Large intestine (tissue), 3 donors: ENCODE results near the gene AMBRA1. TPM values are rescaled to one million over a fixed set of nuclear protein-coding genes. Genes with fewer than 3 reads are reported as not detected.

Source experiments
- DNase-seq, 2 donors: peaks; one replicate each; pipeline versions ENCODE4 v3.0.0 to v3.0.0-alpha.2; 2013
- H3K27ac ChIP-seq: one replicate; pipeline ENCODE4 v1.5.1; 2013; ENCODE audit warnings: low read length
- H3K27me3 ChIP-seq: 2 replicates; pipeline ENCODE4 v1.6.1; 2013; ENCODE audit warnings: low read length; ENCODE audit not compliant: control insufficient read depth, insufficient read depth
- H3K36me3 ChIP-seq: 2 replicates; pipeline ENCODE4 v1.6.1; 2013; ENCODE audit warnings: low read length; ENCODE audit not compliant: control insufficient read depth, insufficient read depth
- H3K4me1 ChIP-seq: one replicate; pipeline ENCODE4 v1.6.1; 2013; ENCODE audit warnings: low read length; ENCODE audit not compliant: control insufficient read depth, insufficient read depth
- H3K4me3 ChIP-seq: one replicate; pipeline ENCODE4 v1.5.1; 2013; ENCODE audit warnings: low read length
- H3K9me3 ChIP-seq: one replicate; pipeline ENCODE4 v1.6.1; 2013; ENCODE audit warnings: mild to moderate bottlenecking, low read depth, low read length, moderate library complexity; ENCODE audit not compliant: control insufficient read depth
- WGBS: methylation state at CpG from one replicate; pipeline ENCODE4 v1.1.5; 2013; ENCODE audit warnings: low lambda C conversion rate; ENCODE audit not compliant: insufficient coverage; 5-methylcytosine and 5-hydroxymethylcytosine counted together
- polyA plus RNA-seq: library from polyadenylated mRNA; unstranded; fragments of 120-200 nt; gene quantifications from one replicate; pipeline ENCODE4 v1.2.1, GENCODE V29; 2013

Gene AMBRA1
- polyA plus RNA-seq, 1 donor = 20.2 TPM

DNA sequence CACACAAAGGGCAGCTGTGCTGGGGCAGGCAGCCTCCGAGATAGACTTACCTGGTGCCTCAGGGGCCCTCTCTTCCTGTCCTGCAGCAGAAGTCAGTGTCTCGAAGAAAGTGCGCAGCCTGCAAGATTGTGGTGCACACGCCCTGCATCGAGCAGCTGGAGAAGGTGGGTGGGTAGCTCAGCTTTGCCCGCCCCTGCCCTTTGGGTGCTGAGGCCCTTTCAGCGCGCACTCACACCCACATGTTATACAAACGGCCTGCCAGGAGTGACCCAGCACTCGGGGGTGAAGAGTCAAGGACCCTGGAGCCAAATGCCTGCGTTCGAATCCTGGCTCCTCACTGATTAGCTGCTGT lies 225.9 kb downstream of the AMBRA1 start:
- DNase-seq = no peak
- Histone ChIP-seq H3K27ac (no peak overlapping the region), H3K4me3 (no peak overlapping the region), H3K9me3 (no peaks in the 10 kb centered on the region), H3K27me3 (no peaks in the 10 kb centered on the region), H3K4me1 (peaks cover 9% of the 10 kb centered on the region), H3K36me3 (peaks cover 37% of the 10 kb centered on the region)
- WGBS = no CpG with 5 or more reads among the region's 12 CpGs

DNA sequence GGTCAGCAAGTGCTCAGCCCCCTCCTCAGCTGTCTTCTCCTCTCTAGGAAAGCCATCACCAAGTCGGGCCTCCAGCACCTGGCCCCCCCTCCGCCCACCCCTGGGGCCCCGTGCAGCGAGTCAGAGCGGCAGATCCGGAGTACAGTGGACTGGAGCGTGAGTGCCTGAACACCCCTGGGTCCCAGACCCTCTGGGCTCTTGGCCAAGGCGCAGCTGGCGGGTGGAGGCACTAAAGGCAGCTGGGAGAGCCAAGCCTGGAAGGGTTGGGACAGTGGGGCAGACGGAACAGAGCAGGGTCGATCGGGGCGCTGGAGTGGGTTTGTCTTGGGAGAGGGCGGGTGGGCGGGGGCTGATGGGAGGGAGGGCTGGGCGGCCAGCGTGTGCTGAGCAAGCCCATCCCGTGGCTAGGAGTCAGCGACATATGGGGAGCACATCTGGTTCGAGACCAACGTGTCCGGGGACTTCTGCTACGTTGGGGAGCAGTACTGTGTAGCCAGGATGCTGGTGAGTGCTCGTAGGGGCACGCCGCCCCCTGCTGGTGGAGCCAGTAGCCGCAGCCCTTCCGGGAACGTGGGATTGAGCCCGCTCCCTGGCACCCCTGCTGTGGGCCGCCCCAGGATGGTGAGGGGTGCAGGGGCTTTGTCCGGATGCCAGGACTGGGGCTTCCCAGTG lies 226.4 kb downstream of the AMBRA1 start:
- WGBS = no CpG with 5 or more reads among the region's 32 CpGs
- Histone ChIP-seq H3K27me3 (no peaks in the 10 kb centered on the region), H3K4me3 (no peak overlapping the region), H3K36me3 (peaks cover 34% of the 10 kb centered on the region), H3K27ac (no peak overlapping the region), H3K9me3 (no peaks in the 10 kb centered on the region), H3K4me1 (peaks cover 9% of the 10 kb centered on the region)
- DNase-seq = no peak

DNA sequence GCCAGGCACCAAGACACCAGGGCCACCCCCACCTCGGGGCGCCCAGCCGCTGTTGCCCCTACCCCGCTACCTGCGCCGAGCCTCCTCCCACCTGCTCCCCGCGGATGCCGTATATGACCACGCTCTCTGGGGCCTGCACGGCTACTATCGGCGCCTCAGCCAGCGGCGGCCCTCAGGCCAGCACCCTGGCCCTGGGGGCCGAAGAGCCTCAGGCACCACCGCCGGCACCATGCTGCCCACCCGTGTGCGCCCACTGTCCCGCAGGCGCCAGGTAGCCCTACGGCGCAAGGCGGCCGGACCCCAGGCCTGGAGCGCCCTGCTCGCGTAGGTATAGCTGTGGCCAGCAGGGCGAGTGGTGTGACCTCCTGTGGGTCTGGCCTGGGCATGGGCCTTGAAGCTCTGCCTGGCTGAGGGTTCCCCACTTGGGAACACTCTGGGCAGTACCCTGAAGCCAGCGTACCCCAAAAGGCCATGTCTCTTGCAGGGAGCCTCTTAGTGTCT lies 227.1 kb downstream of the AMBRA1 start:
- no peak for DNase-seq
- H3K4me1 ChIP-seq = peaks cover 12% of the 10 kb centered on the region
- no peaks in the 10 kb centered on the region for H3K9me3 ChIP-seq
- peaks cover 32% of the 10 kb centered on the region for H3K36me3 ChIP-seq
- H3K27ac ChIP-seq = no peak overlapping the region
- no peak overlapping the region for H3K4me3 ChIP-seq
- no CpG with 5 or more reads among the region's 31 CpGs for WGBS
- no peaks in the 10 kb centered on the region for H3K27me3 ChIP-seq

DNA sequence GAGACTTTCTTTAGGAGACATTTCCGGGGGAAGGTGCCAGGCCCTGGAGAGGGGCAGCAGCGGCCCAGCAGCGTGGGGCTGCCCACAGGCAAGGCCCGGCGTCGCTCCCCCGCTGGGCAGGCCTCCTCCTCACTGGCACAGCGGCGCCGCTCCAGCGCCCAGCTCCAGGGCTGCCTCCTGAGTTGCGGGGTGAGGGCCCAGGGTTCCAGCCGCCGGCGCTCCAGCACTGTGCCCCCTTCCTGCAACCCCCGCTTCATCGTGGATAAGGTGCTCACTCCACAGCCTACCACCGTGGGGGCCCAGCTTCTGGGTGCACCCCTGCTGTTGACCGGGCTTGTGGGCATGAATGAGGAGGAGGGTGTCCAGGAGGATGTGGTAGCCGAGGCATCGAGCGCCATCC lies 227.6 kb downstream of the AMBRA1 start:
- no peaks in the 10 kb centered on the region for H3K9me3 ChIP-seq
- no CpG with 5 or more reads among the region's 22 CpGs for WGBS
- DNase-seq = no peak
- no peak overlapping the region for H3K27ac ChIP-seq
- H3K27me3 ChIP-seq = no peaks in the 10 kb centered on the region
- H3K4me1 ChIP-seq = peaks cover 17% of the 10 kb centered on the region
- H3K4me3 ChIP-seq = no peak overlapping the region
- H3K36me3 ChIP-seq = peaks cover 27% of the 10 kb centered on the region

DNA sequence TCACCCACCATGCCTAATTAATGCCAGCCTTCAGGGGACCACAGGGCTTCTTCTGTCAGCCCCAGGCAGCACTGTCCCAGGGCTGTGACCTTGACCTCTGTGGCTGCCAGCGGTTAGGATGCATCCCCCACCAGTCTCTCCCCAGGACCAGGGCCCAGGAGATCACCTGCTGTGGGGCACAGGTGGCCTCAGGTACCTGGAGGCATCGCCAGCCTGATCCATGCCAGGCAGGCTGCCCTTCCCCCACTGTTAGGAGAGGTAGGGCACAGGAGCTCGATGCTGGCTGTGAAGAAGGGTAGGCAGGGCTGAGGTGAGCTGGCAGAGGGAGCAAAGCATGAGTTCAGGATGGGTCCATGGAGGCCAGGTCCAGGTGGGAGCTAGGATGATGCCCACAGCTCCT lies 229.0 kb downstream of the AMBRA1 start:
- peaks cover 19% of the 10 kb centered on the region for H3K4me1 ChIP-seq
- no peak overlapping the region for H3K27ac ChIP-seq
- H3K27me3 ChIP-seq = no peaks in the 10 kb centered on the region
- H3K9me3 ChIP-seq = no peaks in the 10 kb centered on the region
- H3K4me3 ChIP-seq = no peak overlapping the region
- H3K36me3 ChIP-seq = peaks cover 16% of the 10 kb centered on the region
- DNase-seq = no peak
- no CpG with 5 or more reads among the region's 3 CpGs for WGBS

DNA sequence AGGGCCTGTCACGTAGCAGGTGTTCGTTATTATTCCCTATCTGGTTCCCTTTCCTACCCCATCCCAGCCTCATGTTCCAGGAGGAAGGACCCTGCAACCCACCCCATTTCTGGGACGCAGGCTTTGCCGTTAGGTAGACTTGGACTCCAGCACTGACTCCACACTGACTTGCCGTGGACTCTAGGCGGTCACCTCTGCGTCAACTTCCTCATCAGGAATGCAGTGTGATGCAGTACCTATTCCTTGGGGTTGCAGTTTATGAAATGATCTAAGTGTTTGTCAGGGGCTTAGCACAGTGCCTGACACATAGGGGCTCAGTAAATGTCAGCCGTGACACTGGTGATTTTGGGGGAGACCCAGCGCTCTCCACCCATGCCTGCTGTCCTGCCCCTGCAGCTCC lies 229.8 kb downstream of the AMBRA1 start:
- DNase-seq = no peak
- Histone ChIP-seq H3K36me3 (peaks cover 14% of the 10 kb centered on the region), H3K27ac (no peak overlapping the region), H3K27me3 (no peaks in the 10 kb centered on the region), H3K4me3 (no peak overlapping the region), H3K4me1 (peaks cover 16% of the 10 kb centered on the region), H3K9me3 (no peaks in the 10 kb centered on the region)
- no CpG with 5 or more reads among the region's 9 CpGs for WGBS

DNA sequence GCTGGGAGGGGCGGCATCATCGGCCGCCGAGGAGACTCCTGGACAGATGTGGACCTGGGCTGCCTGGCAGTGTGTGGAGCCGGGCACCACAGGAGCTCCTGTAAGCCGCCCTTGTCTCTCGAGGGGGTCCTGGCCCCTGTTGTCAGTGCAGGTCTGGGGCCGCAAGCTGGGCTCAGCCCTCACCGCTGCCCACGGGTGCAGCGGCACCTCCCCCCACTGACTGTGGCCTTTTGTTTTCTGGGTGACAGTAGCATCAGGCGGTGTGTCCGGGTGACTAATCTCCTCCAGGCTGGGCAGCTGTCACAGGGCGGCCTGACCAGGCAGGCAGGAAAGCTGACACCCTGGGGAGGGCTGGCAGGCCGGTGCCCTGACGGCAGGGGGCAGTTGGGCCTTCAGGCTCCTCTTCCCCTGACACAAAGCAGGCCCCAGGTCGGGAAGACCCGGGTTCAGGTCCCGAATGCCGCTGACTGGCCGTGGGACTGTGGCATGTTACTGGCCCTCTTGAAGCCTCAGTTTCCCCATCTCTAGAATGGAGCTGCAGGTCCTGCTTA lies 230.3 kb downstream of the AMBRA1 start:
- H3K9me3 ChIP-seq = no peaks in the 10 kb centered on the region
- peaks cover 12% of the 10 kb centered on the region for H3K36me3 ChIP-seq
- H3K4me3 ChIP-seq = no peak overlapping the region
- peaks cover 16% of the 10 kb centered on the region for H3K4me1 ChIP-seq
- no peaks in the 10 kb centered on the region for H3K27me3 ChIP-seq
- WGBS = no CpG with 5 or more reads among the region's 21 CpGs
- DNase-seq = no peak
- no peak overlapping the region for H3K27ac ChIP-seq

DNA sequence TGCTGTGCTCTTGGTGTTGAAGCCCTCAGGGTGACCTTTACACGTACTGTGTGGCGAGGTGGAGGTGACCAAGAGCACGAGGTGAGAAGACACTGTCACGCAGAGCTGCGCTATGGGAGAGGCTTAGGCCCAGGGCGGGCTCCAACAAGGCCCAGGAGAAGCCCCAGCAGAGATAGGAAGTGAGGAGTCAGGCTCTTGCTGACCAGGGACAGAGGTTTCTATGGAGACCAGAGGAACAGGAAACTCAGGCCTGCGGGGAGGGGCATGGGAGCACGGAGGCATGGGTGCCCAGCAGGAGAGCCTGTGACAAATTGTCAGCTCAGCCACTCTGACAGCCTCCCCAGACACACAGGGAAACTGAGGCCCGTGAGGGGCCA lies 230.8 kb downstream of the AMBRA1 start:
- no peak overlapping the region for H3K4me3 ChIP-seq
- no peaks in the 10 kb centered on the region for H3K27me3 ChIP-seq
- no CpG with 5 or more reads among the region's 9 CpGs for WGBS
- peaks cover 16% of the 10 kb centered on the region for H3K4me1 ChIP-seq
- no peak overlapping the region for H3K27ac ChIP-seq
- no peaks in the 10 kb centered on the region for H3K9me3 ChIP-seq
- peaks cover 7% of the 10 kb centered on the region for H3K36me3 ChIP-seq
- DNase-seq = no peak

DNA sequence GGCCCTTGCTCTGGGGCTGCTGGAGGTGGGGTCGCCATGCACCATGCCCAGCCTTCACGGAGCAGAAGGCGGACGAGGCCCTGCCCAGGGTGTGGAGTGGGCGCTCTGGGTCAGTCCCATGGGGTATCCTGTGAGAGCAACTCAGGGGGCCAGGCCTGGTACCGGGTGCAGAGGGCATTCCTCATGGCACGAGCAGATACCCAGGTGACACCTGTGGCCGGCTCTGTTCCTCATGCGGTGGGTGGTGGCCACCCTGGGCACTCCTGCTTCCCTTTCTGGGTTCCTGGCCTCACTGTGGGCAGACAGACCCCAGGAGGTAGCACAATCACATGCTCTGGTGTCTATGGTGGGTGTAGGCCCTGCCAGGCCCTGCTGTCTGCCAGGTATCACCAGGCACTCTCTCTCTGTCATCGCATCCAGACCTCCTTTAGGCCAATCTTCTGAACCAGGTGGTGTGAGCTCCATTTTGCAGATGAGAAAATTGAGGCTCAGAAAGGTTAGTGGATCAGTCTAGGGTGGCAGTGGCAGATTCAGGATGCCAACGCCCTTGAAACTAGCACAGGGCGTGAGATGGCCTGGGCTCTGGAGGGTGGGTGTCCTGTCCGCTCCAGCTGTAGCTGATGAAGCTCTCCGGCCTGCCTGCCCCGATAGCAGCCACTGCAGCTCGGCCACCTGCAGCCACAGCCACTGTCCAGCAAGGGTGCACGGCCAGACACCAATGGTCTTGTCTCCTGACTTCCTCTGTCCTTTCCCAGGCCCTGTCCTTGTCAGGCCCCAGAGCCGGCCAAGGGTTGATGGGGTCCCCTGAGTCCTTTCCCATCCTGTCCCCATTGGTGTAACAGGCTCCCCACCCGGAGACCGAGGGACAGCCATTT lies 231.4 kb downstream of the AMBRA1 start:
- no CpG with 5 or more reads among the region's 20 CpGs for WGBS
- no peaks in the 10 kb centered on the region for H3K27me3 ChIP-seq
- peaks cover 16% of the 10 kb centered on the region for H3K4me1 ChIP-seq
- no peak overlapping the region for H3K27ac ChIP-seq
- H3K4me3 ChIP-seq = peak overlapping the region; percentile 18
- H3K9me3 ChIP-seq = no peaks in the 10 kb centered on the region
- peaks cover 4% of the 10 kb centered on the region for H3K36me3 ChIP-seq
- no peak for DNase-seq

DNA sequence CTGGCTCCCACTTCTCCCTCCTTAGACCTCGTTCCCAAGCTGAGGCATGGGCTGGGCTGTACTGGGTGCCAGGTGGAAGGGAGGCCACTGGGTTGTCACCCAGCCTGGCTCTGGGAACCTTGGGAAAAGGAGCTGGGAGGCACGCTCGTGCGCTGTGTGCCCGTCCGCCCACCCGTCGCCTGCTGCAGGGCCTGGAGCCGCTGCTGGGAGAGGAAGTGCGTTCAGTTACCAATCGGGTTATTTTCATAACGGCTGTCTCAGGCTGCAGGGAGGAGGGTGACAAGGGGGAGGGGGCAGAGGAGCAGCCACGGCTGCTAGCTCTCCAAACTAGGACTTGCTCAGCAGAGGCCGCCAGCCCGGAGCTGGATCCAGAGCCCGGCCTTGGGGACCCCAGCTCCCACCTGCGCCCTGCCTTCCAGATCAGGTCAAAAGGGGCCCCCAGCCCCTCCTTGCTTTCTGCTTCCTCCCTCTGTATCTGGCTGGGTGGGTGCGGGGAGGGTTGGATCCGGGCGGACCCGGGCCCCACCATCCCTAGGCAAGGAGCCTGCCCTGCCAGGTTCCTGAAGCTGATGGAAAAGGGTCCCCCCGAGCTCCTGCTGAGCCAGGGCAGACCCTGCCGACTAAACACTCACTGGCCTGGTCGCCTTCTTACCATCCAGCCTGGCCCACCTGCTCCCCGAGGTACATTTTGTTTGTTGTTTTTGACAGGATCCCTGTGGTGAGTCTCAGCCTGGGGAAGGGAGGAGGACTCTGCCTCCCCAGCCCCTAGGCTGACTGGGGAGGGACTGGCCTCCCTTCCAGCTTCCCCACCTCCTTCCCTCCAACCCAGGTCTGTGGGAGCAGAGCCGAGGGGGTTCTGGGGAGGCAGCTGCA lies 232.3 kb downstream of the AMBRA1 start:
- Histone ChIP-seq H3K27me3 (no peaks in the 10 kb centered on the region), H3K9me3 (no peaks in the 10 kb centered on the region), H3K4me3 (peak overlapping the region; percentile 18), H3K36me3 (peaks cover 4% of the 10 kb centered on the region), H3K4me1 (peaks cover 11% of the 10 kb centered on the region), H3K27ac (peak overlapping the region; percentile 40)
- WGBS = no CpG with 5 or more reads among the region's 26 CpGs
- DNase-seq = peak in 1 of 2 donors; percentile 42
